ENCODE results near the gene LDLRAD3.

Gene LDLRAD3

GRCh38 chr11:35962369-35963138 lies 18.7 kb downstream of the LDLRAD3 start:
- no peak for DNase-seq (ENCODE audit: low read depth)

DNA sequence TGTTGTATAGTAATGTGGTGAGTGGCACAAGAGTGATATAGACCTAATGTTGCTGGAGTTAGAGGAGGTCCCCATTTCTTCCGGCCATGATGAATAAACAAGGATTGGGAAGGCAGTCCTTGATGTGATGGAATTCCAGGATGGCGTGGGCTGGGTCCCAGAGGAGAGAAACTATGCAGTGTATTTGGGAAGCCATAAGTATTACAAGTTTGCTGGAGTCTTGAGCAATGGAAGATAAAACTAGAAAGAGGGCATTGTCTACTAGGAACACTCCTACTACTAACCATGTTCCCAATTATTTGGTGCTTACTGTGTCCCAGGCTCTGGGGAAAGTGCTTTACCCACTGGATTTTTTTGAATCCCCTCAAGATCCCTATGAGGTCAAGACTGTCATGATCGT lies 20.0 kb downstream of the LDLRAD3 start:
- DNase-seq (ENCODE audit: low read depth), result no peak

DNA sequence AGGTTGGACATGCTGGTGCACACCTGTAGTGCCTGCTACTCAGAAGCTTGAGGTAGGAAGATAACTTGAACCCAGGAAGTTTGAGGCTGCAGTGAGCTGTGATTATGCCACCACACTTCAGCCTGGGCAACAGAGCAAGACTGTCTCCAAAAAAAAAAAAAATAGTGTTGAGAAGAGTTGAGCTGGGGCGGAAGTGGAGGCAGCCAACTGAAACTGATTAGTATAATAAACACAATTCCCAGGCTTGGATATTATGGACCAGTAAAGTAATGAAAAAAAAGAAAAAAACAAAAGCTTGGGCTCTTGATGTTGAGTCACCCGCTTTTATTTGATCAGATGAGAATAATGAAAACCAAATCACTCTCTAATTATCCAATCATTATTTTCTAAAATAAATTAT lies 21.0 kb downstream of the LDLRAD3 start:
- peak; percentile 44 for DNase-seq (ENCODE audit: low read depth)

DNA sequence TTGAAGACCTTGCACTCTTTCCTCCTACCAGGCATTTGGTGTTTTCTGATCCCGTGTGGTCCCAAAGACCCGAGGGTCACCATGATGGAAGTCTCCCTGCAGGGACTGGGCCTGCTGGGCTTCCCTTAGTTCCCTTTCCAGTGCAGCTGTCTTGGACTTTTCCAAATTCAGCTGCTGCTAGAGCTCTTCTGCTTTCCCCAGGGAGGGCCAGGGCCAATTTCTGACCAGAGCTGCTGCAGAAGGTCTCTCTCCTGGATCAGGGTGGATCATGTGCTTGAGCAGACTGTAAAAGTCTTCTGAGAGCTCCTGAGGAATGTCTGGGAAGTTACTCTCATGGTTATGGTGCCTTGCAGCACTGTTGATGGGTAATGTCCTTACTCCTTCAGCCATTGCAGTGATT lies 23.2 kb downstream of the LDLRAD3 start:
- DNase-seq (ENCODE audit: low read depth), result no peak

DNA sequence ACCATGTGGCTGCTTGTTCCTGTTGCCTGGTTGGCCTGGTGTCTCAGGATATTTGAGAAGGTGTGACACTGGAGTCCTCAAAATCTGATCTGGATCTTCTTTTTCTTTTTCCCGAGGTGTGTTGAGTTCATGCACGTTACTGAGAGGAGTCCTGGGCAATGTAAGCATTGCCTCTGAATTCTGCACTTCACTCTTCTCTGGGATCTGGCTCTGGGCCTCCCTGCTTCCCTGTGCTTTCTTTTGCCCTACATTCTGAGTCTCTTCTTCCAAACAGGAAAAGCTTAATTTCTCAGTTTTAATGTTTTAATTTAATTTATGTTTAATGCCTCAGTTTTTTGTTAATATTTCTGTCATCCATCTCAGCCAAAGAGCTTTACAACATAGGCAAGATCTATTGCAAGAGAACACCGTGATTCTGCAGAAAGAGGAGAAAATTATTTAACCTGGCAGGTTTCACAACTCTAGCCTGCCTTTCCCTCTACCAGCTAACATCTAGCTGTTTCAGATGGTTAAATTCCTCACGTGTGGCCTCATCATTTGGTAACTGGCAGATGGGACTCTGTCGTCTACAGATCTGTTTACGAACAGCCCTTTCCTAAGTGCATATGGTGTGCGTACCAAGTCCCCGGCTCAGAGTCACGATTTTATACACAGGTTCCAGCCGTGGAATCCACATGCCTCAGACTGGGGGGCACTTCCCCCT lies 24.7 kb downstream of the LDLRAD3 start:
- peak; percentile 10 for DNase-seq (ENCODE audit: low read depth)

- DNase-seq (ENCODE audit: low read depth), result peak; percentile 52
Observed at GRCh38 chr11:35969089-35970042, 25.5 kb downstream of the LDLRAD3 start.

GRCh38 chr11:35970445-35970844 lies 26.6 kb downstream of the LDLRAD3 start:
- no peak for DNase-seq (ENCODE audit: low read depth)

DNA sequence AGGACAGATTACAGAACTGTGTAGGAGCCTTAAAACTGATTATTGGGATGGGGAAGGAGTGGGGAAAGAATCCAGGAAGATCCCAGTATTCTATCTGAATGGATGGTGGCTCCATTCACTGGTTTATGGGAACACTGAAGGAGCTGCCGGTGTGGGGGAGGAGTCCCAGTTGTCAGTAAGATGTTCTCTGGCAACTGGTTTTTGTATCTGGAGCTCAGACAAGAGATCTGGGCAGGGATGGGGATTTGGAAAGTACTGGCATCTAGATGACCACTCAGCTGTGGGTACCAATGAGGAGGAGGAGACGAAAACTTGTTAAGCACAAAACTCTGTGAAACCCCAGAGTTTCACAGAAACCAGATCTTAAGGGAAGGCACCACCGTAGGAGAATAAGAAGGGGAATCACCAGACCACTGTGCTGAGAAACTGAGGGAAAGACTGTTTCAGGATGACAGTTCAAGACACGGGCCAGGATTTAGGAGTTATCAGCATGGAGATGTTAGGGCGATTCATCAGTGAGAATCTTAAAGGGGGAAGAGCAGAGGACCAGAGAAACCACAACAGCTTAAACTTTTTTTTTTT lies 28.1 kb downstream of the LDLRAD3 start:
- no peak for DNase-seq (ENCODE audit: low read depth)

GRCh38 chr11:35974882-35975589 lies 31.2 kb downstream of the LDLRAD3 start:
- no peak for DNase-seq (ENCODE audit: low read depth)

DNA sequence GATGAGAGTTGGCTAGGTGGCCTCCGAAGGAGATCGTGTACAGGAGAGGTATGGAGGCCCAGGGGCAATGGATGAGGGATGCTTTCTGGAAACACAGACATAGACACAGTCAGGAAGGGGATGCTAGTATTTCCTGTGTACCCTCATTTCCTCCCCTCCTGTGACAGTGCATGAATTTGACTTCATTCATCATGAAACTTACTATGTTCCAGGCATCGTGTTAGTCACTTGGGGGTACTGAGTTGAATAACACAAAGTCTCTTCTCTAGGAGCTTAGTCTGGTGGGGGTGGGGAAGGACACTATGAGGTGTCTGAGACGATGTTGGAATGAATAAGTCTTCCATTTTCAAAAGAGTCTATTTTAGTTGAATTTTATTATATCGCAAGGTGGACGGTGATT lies 32.6 kb downstream of the LDLRAD3 start:
- DNase-seq (ENCODE audit: low read depth), result no peak

DNA sequence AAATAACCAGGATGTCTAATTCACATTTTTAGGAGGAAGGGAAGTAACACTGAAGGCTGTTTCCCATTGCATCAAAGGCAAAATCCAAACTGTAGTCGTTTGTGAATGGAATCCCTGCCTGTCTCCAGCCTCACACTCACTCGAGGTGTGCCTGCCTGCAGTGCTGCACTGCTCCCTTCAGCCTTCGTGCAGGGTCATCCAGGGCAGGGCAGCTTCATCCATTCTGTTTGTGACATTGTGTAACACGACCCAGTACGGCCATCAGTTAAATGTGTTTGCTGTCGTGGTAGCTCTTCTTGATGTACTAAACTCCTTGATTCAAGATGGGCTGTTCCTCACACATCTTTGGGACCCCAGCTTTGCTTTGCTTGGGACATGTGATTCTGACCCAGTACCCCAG lies 34.3 kb downstream of the LDLRAD3 start:
- DNase-seq (ENCODE audit: low read depth), result no peak

- no peak for DNase-seq (ENCODE audit: low read depth)
Observed at GRCh38 chr11:35978891-35979290, 35.0 kb downstream of the LDLRAD3 start.

DNA sequence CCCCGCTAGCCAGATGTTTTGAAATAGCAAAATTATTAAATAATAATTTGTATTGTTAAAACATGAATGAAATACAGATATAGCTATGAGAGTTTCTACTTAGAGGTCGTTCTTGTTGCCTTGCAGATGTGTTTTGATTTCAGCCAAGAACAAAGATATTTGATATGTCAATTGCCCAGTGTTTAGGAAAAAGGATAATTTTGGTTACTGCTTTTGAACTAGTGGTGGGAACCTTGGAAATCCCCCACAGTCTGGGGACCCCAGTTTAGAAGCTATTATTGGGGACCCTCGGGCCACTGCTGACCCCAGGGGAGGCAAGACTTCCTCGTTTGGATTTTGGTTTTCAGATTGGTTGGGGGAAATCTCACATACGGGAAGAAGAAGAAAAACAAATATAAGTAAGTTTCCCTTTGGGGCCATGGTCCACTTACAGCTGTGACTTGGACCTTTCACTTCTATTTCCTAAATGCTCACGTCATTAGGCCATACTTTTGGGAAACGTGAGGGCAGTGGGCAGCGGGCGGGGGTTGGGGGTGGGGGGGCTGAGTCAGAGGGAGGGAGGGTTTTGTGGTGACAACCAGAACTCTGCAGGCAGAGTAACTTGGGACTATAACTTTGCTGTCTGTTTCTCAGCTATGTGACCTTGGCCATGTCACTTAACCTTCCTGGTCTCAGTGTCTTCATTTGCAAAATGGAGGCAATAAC lies 37.0 kb downstream of the LDLRAD3 start:
- DNase-seq (ENCODE audit: low read depth), result no peak

- DNase-seq (ENCODE audit: low read depth), result no peak
Observed at GRCh38 chr11:35981581-35981980, 37.7 kb downstream of the LDLRAD3 start.

- DNase-seq (ENCODE audit: low read depth), result no peak
Observed at GRCh38 chr11:35982061-35982460, 38.2 kb downstream of the LDLRAD3 start.

- DNase-seq (ENCODE audit: low read depth), result no peak
Observed at GRCh38 chr11:35983981-35984380, 40.1 kb downstream of the LDLRAD3 start.

DNA sequence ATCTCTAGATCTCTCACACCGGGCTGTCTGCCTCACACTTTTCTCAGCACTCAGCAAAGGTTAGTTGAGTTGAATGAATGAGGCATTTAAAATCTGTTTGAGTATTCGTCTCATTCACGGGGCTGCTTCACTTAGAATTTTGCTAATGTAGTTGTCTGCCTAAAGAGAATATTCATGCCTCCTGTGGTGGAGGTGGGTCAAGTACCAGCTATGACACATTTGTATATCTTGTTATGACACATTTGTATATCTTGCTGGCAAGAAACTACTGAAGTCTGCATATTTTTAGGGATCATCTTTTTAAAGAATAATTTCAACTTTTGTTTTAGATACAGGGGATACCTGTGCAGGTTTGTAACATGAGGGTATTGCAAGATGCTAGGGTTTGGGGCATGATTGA lies 43.1 kb downstream of the LDLRAD3 start:
- no peak for DNase-seq (ENCODE audit: low read depth)

GRCh38 chr11:35990170-35990569 lies 46.3 kb downstream of the LDLRAD3 start:
- peak; percentile 46 for DNase-seq (ENCODE audit: low read depth)

GRCh38 chr11:35990816-35991215 lies 47.0 kb downstream of the LDLRAD3 start:
- no peak for DNase-seq (ENCODE audit: low read depth)

DNA sequence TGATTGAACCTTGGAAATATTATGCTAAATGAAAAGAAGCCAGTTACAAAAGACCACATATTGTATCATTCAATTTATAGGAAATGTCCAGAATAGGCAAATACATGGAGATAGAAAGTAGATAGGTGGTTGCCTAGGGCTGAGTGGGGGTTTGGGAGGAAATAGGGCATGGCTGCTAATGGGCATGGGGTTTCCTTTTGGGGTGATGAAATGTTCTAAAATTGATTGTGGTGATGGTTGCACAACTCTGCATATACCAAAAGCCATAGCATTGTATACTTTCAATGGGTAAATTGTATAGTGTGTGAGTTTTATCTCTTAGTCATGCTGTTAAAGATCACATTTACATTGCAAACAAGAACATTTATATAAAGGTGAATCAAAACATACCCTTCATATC lies 48.7 kb downstream of the LDLRAD3 start:
- DNase-seq (ENCODE audit: low read depth), result no peak

DNA sequence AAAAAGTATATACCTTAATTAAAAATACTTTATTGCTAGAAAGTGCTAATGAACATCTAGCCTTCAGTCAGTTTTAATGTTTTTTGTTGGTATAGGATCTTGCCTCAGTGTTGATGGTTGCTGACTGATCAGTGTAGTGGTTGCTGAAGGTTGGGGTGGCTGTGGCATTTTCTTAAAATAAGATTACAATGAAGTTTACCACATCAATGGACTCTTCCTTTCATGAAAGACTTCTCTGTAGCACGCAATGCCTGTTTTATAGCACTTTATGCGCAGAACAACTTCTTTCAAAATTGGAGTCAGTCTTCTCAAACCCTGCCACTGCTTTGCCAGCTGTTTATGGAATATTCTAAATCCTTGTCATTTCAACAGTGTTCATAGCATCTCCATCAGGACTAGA lies 50.6 kb downstream of the LDLRAD3 start:
- DNase-seq (ENCODE audit: low read depth), result no peak
